ENCODE measurements around the gene CHST12. TPM values are rescaled to one million over a fixed set of nuclear protein-coding genes. Genes with fewer than 3 reads are reported as not detected.

Gene CHST12
- total RNA-seq, 4 donors from 2014 or later, result 7.6 to 136 (median 13.6) TPM

DNA sequence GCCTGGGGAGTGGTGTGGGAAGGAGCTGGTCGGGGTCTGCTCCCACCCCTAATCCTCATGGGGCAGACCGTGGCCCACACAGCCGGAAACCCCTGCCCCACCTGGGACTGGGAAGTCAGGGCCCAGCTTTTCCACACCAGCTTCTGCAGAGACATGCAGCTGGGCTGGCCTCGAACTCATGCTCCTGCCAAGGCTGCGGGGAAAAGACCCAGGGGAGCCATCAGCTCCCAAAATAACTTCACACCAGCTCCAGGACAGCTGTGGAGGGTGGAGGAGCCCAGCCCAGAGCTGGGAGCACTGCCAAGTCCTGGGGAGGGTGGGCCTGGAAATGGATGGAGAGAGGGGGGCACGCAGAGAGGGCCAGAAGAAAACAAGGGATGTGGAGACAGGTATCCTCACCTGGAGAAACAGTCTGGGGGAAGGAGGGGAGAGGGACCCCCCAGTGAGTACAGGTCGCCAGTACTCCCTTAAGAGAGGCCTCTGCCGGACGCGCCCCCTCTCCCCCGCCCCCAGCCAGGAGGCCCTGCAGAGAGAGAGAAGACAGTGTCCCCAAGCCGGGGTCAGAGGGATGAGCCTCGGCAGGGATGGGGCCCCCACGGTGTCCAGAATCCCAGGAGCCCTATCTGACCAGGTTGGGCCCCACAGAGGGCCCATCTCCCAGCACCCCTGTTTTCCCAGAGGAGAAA is 84.3 kb downstream of the CHST12 start:
- Histone ChIP-seq H3K4me1 (peaks cover 0 to 8% (median 0%) of the 10 kb centered on the region in 4 donors), H3K9me3 (peaks cover 0 to 7% of the 10 kb centered on the region in 2 donors), H3K36me3 (no peaks in the 10 kb centered on the region), H3K4me3 (no peak overlapping the region), H3K27ac (peak overlapping the region in 2 of 4 donors; percentile 11 to 23), H3K27me3 (peaks cover 3% of the 10 kb centered on the region)
- no peak for DNase-seq
- TF ChIP-seq, protein P1, sequence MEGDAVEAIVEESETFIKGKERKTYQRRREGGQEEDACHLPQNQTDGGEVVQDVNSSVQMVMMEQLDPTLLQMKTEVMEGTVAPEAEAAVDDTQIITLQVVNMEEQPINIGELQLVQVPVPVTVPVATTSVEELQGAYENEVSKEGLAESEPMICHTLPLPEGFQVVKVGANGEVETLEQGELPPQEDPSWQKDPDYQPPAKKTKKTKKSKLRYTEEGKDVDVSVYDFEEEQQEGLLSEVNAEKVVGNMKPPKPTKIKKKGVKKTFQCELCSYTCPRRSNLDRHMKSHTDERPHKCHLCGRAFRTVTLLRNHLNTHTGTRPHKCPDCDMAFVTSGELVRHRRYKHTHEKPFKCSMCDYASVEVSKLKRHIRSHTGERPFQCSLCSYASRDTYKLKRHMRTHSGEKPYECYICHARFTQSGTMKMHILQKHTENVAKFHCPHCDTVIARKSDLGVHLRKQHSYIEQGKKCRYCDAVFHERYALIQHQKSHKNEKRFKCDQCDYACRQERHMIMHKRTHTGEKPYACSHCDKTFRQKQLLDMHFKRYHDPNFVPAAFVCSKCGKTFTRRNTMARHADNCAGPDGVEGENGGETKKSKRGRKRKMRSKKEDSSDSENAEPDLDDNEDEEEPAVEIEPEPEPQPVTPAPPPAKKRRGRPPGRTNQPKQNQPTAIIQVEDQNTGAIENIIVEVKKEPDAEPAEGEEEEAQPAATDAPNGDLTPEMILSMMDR (IDR thresholded peaks at IDR 0.05), result no peak
- no peak for TF ChIP-seq POLR2AphosphoS5 (IDR thresholded peaks at IDR 0.05)
- TF ChIP-seq POLR2A (IDR thresholded peaks at IDR 0.05), result no peak
- no peak for TF ChIP-seq EP300 (IDR thresholded peaks at IDR 0.05; ENCODE audit: low read depth)
- in situ Hi-C loops (cut with MboI; ENCODE audit: low pct_ligation_motif_present in 1 of 4, low pct_unique_long_range_greater_than_20kb in 1 of 4, low sequenced_read_pairs in 3 of 4), result loop anchor here in 1 of 4 donors (25.0 kb wide), 1 partner anchor 200 kb away; the partner anchor contains the start of gene AMZ1
- intact Hi-C loops (cut with DNase I; ENCODE audit: low total_unique reads), result no loop called here
- 54% methylated on average over 11 of the region's 14 CpGs; no CpG with 5 or more reads in 1 of the 2 donors for WGBS, 2 donors (ENCODE audit: low coverage in 1 of 2)

DNA sequence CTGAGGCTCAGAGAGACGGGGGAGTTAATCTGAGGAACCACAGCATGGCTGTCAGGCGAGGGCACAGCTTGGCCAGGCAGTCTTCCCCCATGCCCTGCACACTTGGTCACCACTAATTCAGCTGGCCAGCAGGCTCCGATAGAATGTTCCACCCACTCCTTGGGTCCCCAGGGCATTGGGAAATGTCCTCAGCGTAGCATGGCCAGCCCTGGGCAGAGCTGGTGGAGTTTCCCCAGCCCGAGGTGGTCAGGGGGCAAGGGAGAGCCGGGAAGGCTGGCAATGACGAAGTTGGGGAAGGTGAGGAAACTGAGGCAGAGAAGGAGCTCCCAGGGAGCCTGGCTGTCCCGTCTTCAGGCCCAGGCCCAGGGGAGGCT is 84.8 kb downstream of the CHST12 start:
- no peak for DNase-seq
- H3K9me3 ChIP-seq, result peaks cover 0 to 1% of the 10 kb centered on the region in 2 donors
- no peak for TF ChIP-seq POLR2A (IDR thresholded peaks at IDR 0.05)
- H3K27ac ChIP-seq, result peak overlapping the region in 3 of 4 donors; percentile 23 to 30 (median 29)
- intact Hi-C loops (cut with DNase I; ENCODE audit: low total_unique reads) (no loop called here), in situ Hi-C loops (cut with MboI; ENCODE audit: low pct_ligation_motif_present in 1 of 4, low pct_unique_long_range_greater_than_20kb in 1 of 4, low sequenced_read_pairs in 3 of 4) (loop anchor here in 1 of 4 donors (25.0 kb wide), 1 partner anchor 199 kb away; the partner anchor contains the start of gene AMZ1)
- H3K4me1 ChIP-seq, result peaks cover 0 to 10% (median 2%) of the 10 kb centered on the region in 4 donors
- no peaks in the 10 kb centered on the region for H3K27me3 ChIP-seq
- H3K4me3 ChIP-seq, result no peak overlapping the region
- H3K36me3 ChIP-seq, result no peaks in the 10 kb centered on the region
- 50 to 58% methylated on average over 2 to 8 of the region's 8 CpGs for WGBS, 2 donors (ENCODE audit: low coverage in 1 of 2)

DNA sequence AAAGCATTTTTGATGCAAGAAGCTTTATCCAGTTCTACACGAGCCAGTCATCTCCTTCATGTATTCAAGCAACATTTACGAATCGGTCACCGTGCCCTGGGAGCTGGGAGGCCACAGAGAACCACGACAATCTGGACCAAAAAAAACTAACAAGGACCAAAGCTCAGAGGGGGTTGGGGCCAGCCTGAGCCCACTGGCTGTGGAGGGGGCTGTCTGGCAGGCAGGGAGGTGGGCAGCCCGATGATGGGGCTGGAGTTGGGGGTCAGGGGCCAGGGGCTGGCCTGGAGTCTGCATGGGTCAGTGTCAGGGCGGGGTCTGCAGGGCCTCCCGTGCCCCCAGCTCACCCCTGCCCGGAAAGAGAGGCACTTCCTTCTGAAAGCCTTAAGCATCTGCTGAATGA is 85.3 kb downstream of the CHST12 start:
- Histone ChIP-seq H3K9me3 (no peaks in the 10 kb centered on the region), H3K4me1 (peaks cover 0 to 15% (median 6%) of the 10 kb centered on the region in 4 donors), H3K27me3 (no peaks in the 10 kb centered on the region), H3K27ac (peak overlapping the region in 3 of 4 donors; percentile 23 to 30 (median 29)), H3K4me3 (no peak overlapping the region), H3K36me3 (no peaks in the 10 kb centered on the region)
- TF ChIP-seq POLR2A (IDR thresholded peaks at IDR 0.05), result no peak
- TF ChIP-seq, protein P1 (IDR thresholded peaks at IDR 0.05), result no peak
- TF ChIP-seq EP300 (IDR thresholded peaks at IDR 0.05; ENCODE audit: low read depth), result no peak
- TF ChIP-seq POLR2AphosphoS5 (IDR thresholded peaks at IDR 0.05), result no peak
- in situ Hi-C loops (cut with MboI; ENCODE audit: low pct_ligation_motif_present in 1 of 4, low pct_unique_long_range_greater_than_20kb in 1 of 4, low sequenced_read_pairs in 3 of 4), result loop anchor here in 1 of 4 donors (25.0 kb wide), 1 partner anchor 199 kb away; the partner anchor contains the start of gene AMZ1
- DNase-seq, result no peak
- intact Hi-C loops (cut with DNase I; ENCODE audit: low total_unique reads), result no loop called here
- 38% methylated on average over 9 of the region's 9 CpGs; no CpG with 5 or more reads in 1 of the 2 donors for WGBS, 2 donors (ENCODE audit: low coverage in 1 of 2)

DNA sequence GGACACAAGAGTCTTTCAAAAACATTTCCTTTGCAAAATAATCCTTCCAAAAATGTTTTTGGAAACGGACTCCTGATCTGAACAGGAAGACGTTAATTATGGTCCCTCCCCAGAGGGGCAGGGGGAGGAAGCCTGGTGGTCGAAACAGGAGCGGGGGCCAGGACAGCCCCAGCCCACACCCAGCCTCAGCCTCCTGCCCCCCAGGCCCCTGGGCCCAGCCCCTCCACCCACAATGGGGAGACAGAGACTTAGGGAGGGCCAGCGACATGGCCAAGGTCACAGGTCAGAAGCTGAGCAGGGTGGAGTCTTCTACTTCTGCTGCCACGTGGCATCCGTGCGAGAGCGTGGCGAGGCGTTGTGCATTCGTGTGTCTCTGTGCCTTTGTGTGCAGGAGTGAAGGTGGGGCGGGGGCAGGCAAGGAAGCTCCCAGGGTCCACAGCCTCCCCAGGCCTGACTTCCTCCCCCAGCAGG is 86.8 kb downstream of the CHST12 start:
- no peaks in the 10 kb centered on the region for H3K9me3 ChIP-seq
- 66% methylated on average over 13 of the region's 13 CpGs; no CpG with 5 or more reads in 1 of the 2 donors for WGBS, 2 donors (ENCODE audit: low coverage in 1 of 2)
- DNase-seq, result no peak
- no peak for TF ChIP-seq POLR2A (IDR thresholded peaks at IDR 0.05)
- TF ChIP-seq EP300 (IDR thresholded peaks at IDR 0.05; ENCODE audit: low read depth), result no peak
- H3K27ac ChIP-seq, result peak overlapping the region in 1 of 4 donors; percentile 21
- peaks cover 5% of the 10 kb centered on the region for H3K27me3 ChIP-seq
- peaks cover 5 to 27% (median 10%) of the 10 kb centered on the region in 4 donors for H3K4me1 ChIP-seq
- intact Hi-C loops (cut with DNase I; ENCODE audit: low total_unique reads) (no loop called here), in situ Hi-C loops (cut with MboI; ENCODE audit: low pct_ligation_motif_present in 1 of 4, low pct_unique_long_range_greater_than_20kb in 1 of 4, low sequenced_read_pairs in 3 of 4) (loop anchor here in 1 of 4 donors (25.0 kb wide), 1 partner anchor 197 kb away; the partner anchor contains the start of gene AMZ1)
- H3K4me3 ChIP-seq, result no peak overlapping the region
- no peaks in the 10 kb centered on the region for H3K36me3 ChIP-seq

DNA sequence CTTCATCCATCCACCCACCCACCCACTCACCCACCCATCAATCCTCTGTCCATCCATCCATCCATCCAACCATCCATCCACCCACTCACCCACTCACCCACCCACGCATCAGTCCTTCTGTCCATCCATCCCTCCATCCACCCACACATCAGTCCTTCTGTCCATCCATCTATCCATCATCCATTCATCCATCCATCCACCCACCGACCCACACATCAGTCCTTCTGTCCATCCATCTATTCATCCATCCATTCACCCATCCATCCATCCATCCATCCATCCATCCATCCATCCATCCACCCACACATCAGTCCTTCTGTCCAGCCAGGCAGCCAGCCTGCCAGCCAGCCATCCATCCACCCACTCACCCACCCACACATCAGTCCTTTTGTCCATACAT is 88.6 kb downstream of the CHST12 start:
- WGBS, 2 donors (ENCODE audit: low coverage in 1 of 2), result 93 to 94% methylated on average over 2 of the region's 2 CpGs
- intact Hi-C loops (cut with DNase I; ENCODE audit: low total_unique reads) (no loop called here), in situ Hi-C loops (cut with MboI; ENCODE audit: low pct_ligation_motif_present in 1 of 4, low pct_unique_long_range_greater_than_20kb in 1 of 4, low sequenced_read_pairs in 3 of 4) (loop anchor here in 1 of 4 donors (25.0 kb wide), 1 partner anchor 195 kb away; the partner anchor contains the start of gene AMZ1)
- no peak overlapping the region for H3K27ac ChIP-seq
- no peak overlapping the region for H3K4me3 ChIP-seq
- no peak for DNase-seq
- peaks cover 17% of the 10 kb centered on the region for H3K27me3 ChIP-seq
- TF ChIP-seq POLR2AphosphoS5 (IDR thresholded peaks at IDR 0.05) (no peak), EP300 (IDR thresholded peaks at IDR 0.05; ENCODE audit: low read depth) (no peak), POLR2A (IDR thresholded peaks at IDR 0.05) (no peak)
- TF ChIP-seq, protein P1 (IDR thresholded peaks at IDR 0.05), result no peak
- peaks cover 5 to 31% (median 13%) of the 10 kb centered on the region in 4 donors for H3K4me1 ChIP-seq
- H3K36me3 ChIP-seq, result no peaks in the 10 kb centered on the region
- no peaks in the 10 kb centered on the region for H3K9me3 ChIP-seq

All from transverse colon (tissue), 4 donors.